Measurements from ENCODE around the gene PERCC1. TPM values are rescaled to one million over a fixed set of nuclear protein-coding genes. Genes with fewer than 3 reads are reported as not detected.

Gene PERCC1
- total RNA-seq, 1 donor from 2014 or later: not detected

DNA sequence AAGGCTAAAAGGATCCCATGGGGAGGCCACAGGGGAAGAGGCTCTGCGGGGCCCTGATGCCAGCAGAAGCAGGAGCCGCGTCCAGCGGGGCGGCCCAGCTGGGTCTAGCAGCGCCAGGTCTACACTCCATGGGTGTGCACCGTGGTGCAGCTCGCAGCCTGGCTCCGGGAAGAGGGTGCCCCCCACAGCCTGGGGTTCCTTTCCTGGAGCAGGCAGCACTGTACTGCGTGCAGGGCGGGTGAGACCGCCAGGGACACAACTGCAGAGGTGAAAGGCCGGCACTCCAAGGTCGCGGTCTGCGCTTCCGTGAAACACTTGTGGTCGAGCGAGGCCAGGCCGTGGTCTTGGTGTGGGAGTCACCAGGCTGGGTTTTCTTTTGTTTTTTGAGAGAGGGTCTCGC is 20.0 kb downstream of the PERCC1 start:
- Mint-ChIP-seq H3K27me3 (ENCODE audit: unreplicated experiment) (no peaks in the 10 kb centered on the region), H3K27ac (ENCODE audit: unreplicated experiment) (no peak overlapping the region), H3K36me3 (ENCODE audit: unreplicated experiment) (peaks cover 14% of the 10 kb centered on the region), H3K4me1 (ENCODE audit: unreplicated experiment) (no peaks in the 10 kb centered on the region), H3K4me3 (ENCODE audit: unreplicated experiment) (no peak overlapping the region), H3K9me3 (ENCODE audit: unreplicated experiment) (no peaks in the 10 kb centered on the region)
- TF ChIP-seq, protein P1, sequence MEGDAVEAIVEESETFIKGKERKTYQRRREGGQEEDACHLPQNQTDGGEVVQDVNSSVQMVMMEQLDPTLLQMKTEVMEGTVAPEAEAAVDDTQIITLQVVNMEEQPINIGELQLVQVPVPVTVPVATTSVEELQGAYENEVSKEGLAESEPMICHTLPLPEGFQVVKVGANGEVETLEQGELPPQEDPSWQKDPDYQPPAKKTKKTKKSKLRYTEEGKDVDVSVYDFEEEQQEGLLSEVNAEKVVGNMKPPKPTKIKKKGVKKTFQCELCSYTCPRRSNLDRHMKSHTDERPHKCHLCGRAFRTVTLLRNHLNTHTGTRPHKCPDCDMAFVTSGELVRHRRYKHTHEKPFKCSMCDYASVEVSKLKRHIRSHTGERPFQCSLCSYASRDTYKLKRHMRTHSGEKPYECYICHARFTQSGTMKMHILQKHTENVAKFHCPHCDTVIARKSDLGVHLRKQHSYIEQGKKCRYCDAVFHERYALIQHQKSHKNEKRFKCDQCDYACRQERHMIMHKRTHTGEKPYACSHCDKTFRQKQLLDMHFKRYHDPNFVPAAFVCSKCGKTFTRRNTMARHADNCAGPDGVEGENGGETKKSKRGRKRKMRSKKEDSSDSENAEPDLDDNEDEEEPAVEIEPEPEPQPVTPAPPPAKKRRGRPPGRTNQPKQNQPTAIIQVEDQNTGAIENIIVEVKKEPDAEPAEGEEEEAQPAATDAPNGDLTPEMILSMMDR (IDR thresholded peaks at IDR 0.05): no peak
- no peak for DNase-seq (ENCODE audit: extremely low spot score, unreplicated experiment)

DNA sequence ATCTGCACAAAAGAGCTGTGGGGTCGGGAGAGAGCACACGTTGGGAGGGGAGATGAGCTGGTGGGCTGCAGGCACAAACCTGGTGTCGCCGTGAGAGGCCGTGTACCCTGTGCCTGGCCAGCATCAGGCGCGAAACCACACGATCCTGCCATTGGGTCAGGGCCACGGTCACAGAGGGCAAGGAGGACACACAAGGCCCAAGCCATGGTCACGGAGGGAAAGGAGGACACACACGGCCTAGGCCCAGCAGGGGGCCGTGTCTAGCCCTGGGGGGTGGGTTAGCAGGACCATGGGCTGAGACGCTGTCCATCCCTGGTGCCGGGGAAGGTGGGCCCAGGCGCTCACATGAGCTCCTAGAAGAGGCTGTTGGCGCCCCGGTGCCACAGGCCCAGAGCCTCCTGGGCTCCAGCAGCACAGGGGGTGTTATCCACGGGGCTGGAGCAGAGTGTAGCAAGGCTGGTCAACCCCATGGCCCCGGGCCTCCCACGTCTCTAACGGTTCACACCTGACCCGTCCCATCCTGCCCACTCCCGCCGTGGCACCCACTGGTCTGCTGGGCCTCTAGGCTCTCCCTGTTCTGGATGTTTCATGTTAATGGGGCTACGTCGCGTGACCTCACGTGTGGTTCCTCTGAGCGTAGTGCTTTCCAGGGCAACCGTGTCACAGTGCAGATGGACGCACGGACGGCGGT is 21.0 kb downstream of the PERCC1 start:
- Mint-ChIP-seq H3K4me1 (ENCODE audit: unreplicated experiment) (no peaks in the 10 kb centered on the region), H3K27me3 (ENCODE audit: unreplicated experiment) (no peaks in the 10 kb centered on the region), H3K4me3 (ENCODE audit: unreplicated experiment) (no peak overlapping the region), H3K27ac (ENCODE audit: unreplicated experiment) (no peak overlapping the region), H3K9me3 (ENCODE audit: unreplicated experiment) (no peaks in the 10 kb centered on the region), H3K36me3 (ENCODE audit: unreplicated experiment) (peaks cover 12% of the 10 kb centered on the region)
- DNase-seq (ENCODE audit: extremely low spot score, unreplicated experiment): no peak
- TF ChIP-seq, protein P1 (IDR thresholded peaks at IDR 0.05): no peak

DNA sequence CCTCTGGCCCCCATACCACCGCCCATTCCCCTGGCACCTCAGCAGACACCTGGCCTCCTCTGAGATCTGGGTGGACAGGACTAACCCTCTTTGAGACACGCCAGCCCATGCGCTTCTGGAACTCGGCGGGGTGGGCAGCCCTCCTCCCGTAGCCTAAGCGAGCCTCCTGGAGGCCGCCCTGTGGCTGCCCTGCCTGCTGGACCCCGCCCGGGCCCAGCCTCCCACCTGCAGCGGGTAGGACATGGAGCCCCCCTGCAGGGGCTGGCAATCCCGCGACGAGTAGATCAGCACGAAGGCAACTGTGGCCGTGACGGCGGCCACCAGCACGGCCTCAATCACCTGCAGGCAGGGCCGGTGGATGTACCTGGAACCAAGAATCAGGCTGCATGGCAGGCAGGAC is 21.7 kb downstream of the PERCC1 start:
- H3K9me3 Mint-ChIP-seq (ENCODE audit: unreplicated experiment): no peaks in the 10 kb centered on the region
- DNase-seq (ENCODE audit: extremely low spot score, unreplicated experiment): no peak
- no peaks in the 10 kb centered on the region for H3K4me1 Mint-ChIP-seq (ENCODE audit: unreplicated experiment)
- H3K36me3 Mint-ChIP-seq (ENCODE audit: unreplicated experiment): peaks cover 12% of the 10 kb centered on the region
- no peaks in the 10 kb centered on the region for H3K27me3 Mint-ChIP-seq (ENCODE audit: unreplicated experiment)
- TF ChIP-seq, protein P1 (IDR thresholded peaks at IDR 0.05): no peak
- H3K27ac Mint-ChIP-seq (ENCODE audit: unreplicated experiment): no peak overlapping the region
- no peak overlapping the region for H3K4me3 Mint-ChIP-seq (ENCODE audit: unreplicated experiment)

DNA sequence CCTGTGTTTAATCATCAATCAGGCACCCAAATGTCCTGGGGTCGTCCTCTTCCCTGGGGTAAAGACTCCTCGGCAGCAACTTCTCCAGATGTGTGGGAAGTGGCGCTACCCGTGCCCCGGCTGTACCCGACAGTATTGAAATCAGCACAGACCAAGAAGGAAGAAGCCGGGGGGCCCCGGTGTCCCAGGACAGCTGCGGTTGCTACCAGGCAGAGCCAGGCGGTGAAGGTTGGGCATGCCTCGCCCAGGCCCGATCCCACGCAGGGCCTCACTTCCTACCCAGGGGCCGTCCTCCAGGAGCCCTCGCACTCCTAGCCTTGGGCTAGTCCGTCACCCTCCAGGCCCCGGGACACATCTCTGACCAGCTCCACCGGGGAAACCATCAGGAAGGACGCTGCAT is 22.4 kb downstream of the PERCC1 start:
- Mint-ChIP-seq H3K27me3 (ENCODE audit: unreplicated experiment) (no peaks in the 10 kb centered on the region), H3K27ac (ENCODE audit: unreplicated experiment) (no peak overlapping the region), H3K36me3 (ENCODE audit: unreplicated experiment) (peaks cover 12% of the 10 kb centered on the region), H3K4me1 (ENCODE audit: unreplicated experiment) (no peaks in the 10 kb centered on the region), H3K9me3 (ENCODE audit: unreplicated experiment) (no peaks in the 10 kb centered on the region), H3K4me3 (ENCODE audit: unreplicated experiment) (no peak overlapping the region)
- TF ChIP-seq, protein P1 (IDR thresholded peaks at IDR 0.05): no peak
- no peak for DNase-seq (ENCODE audit: extremely low spot score, unreplicated experiment)

DNA sequence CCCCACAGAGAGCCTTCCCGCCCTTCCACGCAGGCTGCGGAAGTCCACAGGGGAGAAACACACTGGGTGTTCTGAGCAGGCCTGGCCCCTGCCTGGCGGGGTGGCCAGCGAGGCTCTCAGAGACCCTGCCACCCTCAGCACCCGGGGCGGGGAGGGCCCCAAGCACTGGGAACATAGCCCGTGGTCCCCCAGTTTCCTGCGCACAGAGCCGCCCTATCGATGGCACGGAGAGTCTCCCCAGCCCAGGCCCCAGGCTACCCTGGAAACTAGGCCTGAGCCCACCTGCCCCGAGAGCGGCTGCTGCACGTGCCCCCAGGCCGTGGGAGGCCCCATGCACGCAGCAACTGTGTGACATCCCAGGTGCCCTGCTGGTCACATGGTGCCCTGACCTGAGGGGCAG is 23.7 kb downstream of the PERCC1 start:
- Mint-ChIP-seq H3K27me3 (ENCODE audit: unreplicated experiment) (no peaks in the 10 kb centered on the region), H3K9me3 (ENCODE audit: unreplicated experiment) (no peaks in the 10 kb centered on the region), H3K36me3 (ENCODE audit: unreplicated experiment) (peaks cover 12% of the 10 kb centered on the region), H3K4me3 (ENCODE audit: unreplicated experiment) (no peak overlapping the region), H3K4me1 (ENCODE audit: unreplicated experiment) (no peaks in the 10 kb centered on the region), H3K27ac (ENCODE audit: unreplicated experiment) (no peak overlapping the region)
- TF ChIP-seq, protein P1 (IDR thresholded peaks at IDR 0.05): no peak
- DNase-seq (ENCODE audit: extremely low spot score, unreplicated experiment): no peak

Data from osteocyte (in vitro differentiated cells).